Glutamatergic neuron (in vitro differentiated cells): ENCODE measurements around the gene MGRN1. TPM values are rescaled to one million over a fixed set of nuclear protein-coding genes. Genes with fewer than 3 reads are reported as not detected.

Source experiments
- DNase-seq: peaks from one replicate; pipeline ENCODE4 v3.0.0; 2022
- H3K27ac Mint-ChIP-seq: one replicate; pipeline ENCODE4 v1.8.0; 2020; ENCODE audit warnings: mild to moderate bottlenecking, mixed read lengths, inconsistent platforms; ENCODE audit not compliant: unreplicated experiment
- H3K27me3 Mint-ChIP-seq: one replicate; pipeline ENCODE4 v1.8.0; 2020; ENCODE audit warnings: mild to moderate bottlenecking, moderate library complexity, mixed read lengths, inconsistent platforms; ENCODE audit not compliant: unreplicated experiment
- H3K36me3 Mint-ChIP-seq: one replicate; pipeline ENCODE4 v1.8.0; 2020; ENCODE audit warnings: mild to moderate bottlenecking, mixed read lengths, inconsistent platforms; ENCODE audit not compliant: unreplicated experiment
- H3K4me1 Mint-ChIP-seq: one replicate; pipeline ENCODE4 v1.8.0; 2020; ENCODE audit warnings: mild to moderate bottlenecking, low read depth, mixed read lengths, inconsistent platforms; ENCODE audit not compliant: unreplicated experiment
- H3K4me3 Mint-ChIP-seq: one replicate; pipeline ENCODE4 v1.8.0; 2020; ENCODE audit warnings: mild to moderate bottlenecking, mixed read lengths, inconsistent platforms; ENCODE audit not compliant: unreplicated experiment
- H3K9me3 Mint-ChIP-seq: one replicate; pipeline ENCODE4 v1.8.0; 2020; ENCODE audit warnings: mild to moderate bottlenecking, moderate library complexity, mixed read lengths, inconsistent platforms; ENCODE audit not compliant: unreplicated experiment
- total RNA-seq: library from RNA; stranded (reverse); fragmentation: NEBNext Ultra II Directional; extraction: Animal tissue kit (Norgen Biotek cat#: 25700); gene quantifications from one replicate; pipeline ENCODE4 v1.2.1, GENCODE V29; 2021; ENCODE audit not compliant: unreplicated experiment
- TF ChIP-seq, protein P1 (sequence below): fragments of 200-600 bp; sonication (generic); IDR thresholded peaks from one replicate; pipeline ENCODE4 v1.5.0; 2021; ENCODE audit not compliant: partially characterized antibody, unreplicated experiment

The MGRN1 gene
- total RNA-seq, 1 donor from 2014 or later, result 150 TPM

- Mint-ChIP-seq H3K4me3 (no peak overlapping the region), H3K4me1 (peaks cover 2% of the 10 kb centered on the region), H3K27me3 (peaks cover 3% of the 10 kb centered on the region), H3K36me3 (no peaks in the 10 kb centered on the region), H3K9me3 (peaks cover 6% of the 10 kb centered on the region), H3K27ac (no peak overlapping the region)
- no peak for DNase-seq
- TF ChIP-seq, protein P1, sequence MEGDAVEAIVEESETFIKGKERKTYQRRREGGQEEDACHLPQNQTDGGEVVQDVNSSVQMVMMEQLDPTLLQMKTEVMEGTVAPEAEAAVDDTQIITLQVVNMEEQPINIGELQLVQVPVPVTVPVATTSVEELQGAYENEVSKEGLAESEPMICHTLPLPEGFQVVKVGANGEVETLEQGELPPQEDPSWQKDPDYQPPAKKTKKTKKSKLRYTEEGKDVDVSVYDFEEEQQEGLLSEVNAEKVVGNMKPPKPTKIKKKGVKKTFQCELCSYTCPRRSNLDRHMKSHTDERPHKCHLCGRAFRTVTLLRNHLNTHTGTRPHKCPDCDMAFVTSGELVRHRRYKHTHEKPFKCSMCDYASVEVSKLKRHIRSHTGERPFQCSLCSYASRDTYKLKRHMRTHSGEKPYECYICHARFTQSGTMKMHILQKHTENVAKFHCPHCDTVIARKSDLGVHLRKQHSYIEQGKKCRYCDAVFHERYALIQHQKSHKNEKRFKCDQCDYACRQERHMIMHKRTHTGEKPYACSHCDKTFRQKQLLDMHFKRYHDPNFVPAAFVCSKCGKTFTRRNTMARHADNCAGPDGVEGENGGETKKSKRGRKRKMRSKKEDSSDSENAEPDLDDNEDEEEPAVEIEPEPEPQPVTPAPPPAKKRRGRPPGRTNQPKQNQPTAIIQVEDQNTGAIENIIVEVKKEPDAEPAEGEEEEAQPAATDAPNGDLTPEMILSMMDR, result no peak
These were observed 22.3 kb upstream of the MGRN1 start for GRCh38 chr16:4602331-4602730.

DNA sequence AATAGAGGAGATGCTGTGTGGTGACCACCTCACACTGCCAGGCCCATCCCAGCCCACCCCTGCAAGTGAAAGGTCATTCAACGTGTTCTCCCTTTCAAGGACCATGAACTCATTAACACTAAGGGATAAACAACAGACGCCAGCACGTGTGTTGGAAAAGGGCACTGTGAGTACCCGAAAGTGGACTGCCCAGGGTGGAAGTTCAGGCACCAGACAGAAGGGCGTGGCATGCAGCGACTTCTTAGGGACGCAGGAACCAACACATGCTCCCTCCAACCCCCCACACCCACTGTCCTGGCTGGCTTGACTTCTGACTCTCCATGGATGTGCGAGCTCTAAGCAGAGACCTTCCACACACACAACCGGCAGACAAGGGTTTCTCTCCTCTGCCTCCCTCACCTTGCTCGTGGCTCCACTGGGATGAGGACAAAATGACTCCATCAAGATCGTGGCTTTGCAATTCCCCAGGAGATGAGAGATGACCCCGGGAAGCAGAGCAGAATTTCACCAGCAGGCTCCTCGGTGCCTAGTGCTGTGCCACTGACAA is 20.9 kb upstream of the MGRN1 start:
- Mint-ChIP-seq H3K27me3 (peaks cover 3% of the 10 kb centered on the region), H3K27ac (no peak overlapping the region), H3K9me3 (peaks cover 5% of the 10 kb centered on the region), H3K4me1 (peaks cover 2% of the 10 kb centered on the region), H3K4me3 (no peak overlapping the region), H3K36me3 (no peaks in the 10 kb centered on the region)
- TF ChIP-seq, protein P1, result no peak
- DNase-seq, result no peak

DNA sequence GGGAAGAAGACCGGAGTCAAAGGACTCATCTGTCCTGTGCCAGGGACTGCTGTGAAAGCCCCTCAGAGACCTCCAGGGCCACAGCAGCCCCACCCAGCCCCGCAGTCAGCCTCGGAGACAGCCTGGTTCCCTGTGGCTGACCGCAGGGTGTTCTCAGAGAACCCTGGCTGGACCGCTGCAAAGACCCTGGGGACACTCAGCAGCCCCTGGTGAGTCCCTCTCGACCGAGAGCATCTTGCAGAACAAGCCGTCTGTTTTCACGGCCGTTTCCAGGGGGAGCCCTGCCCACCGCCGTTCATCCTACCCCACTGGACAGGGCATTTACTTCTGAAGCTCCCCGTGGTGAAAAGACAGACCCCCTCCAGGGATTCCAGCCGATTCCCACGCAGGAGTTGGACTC is 20.2 kb upstream of the MGRN1 start:
- Mint-ChIP-seq H3K27ac (no peak overlapping the region), H3K27me3 (peaks cover 3% of the 10 kb centered on the region), H3K4me3 (no peak overlapping the region), H3K9me3 (peaks cover 3% of the 10 kb centered on the region), H3K4me1 (peaks cover 2% of the 10 kb centered on the region), H3K36me3 (no peaks in the 10 kb centered on the region)
- TF ChIP-seq, protein P1, result no peak
- DNase-seq, result no peak

DNA sequence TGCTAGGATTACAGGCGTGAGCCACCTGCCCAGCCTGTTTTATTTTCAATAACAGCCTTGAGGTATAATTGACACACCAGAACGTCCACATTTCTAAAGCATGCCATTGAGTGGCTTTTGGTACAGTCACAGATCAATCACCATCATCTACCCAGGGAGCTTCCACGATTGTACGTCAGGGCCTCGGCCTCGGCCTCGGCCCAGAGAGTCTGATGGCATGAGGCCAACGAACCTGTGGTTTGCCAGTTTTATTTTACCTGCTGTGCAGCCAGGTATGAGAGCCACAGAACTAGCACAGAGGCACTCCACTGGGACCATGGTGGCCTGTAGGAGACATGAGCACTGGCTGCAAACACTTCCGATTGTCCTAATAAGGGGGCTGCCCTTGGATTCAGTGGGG is 18.3 kb upstream of the MGRN1 start:
- no peak overlapping the region for H3K4me3 Mint-ChIP-seq
- no peak for DNase-seq
- H3K4me1 Mint-ChIP-seq, result peaks cover 2% of the 10 kb centered on the region
- peaks cover 2% of the 10 kb centered on the region for H3K9me3 Mint-ChIP-seq
- H3K27me3 Mint-ChIP-seq, result peaks cover 4% of the 10 kb centered on the region
- no peaks in the 10 kb centered on the region for H3K36me3 Mint-ChIP-seq
- TF ChIP-seq, protein P1, result no peak
- H3K27ac Mint-ChIP-seq, result no peak overlapping the region

GRCh38 chr16:4607841-4608703 is 16.6 kb upstream of the MGRN1 start:
- Mint-ChIP-seq H3K9me3 (no peaks in the 10 kb centered on the region), H3K36me3 (no peaks in the 10 kb centered on the region), H3K4me3 (no peak overlapping the region), H3K27ac (no peak overlapping the region), H3K27me3 (peaks cover 5% of the 10 kb centered on the region), H3K4me1 (peaks cover 3% of the 10 kb centered on the region)
- no peak for DNase-seq
- TF ChIP-seq, protein P1, result no peak
